Stimulated activated CD4-positive, alpha-beta T cell treated with anti-CD3 and anti-CD28 coated beads, Interleukin-4, amount 100 ng/mL, for 24 hours (primary cell): ENCODE measurements around the gene GZMM.
"Not testable (repeated sequence)": the region's sequence is repeated elsewhere in the genome, so short reads cannot be mapped to it uniquely, and the experiment has no call there.

Experiments
- DNase-seq: peaks from one replicate; pipeline ENCODE4 v3.0.0-alpha.2; 2020

The GZMM gene

DNA sequence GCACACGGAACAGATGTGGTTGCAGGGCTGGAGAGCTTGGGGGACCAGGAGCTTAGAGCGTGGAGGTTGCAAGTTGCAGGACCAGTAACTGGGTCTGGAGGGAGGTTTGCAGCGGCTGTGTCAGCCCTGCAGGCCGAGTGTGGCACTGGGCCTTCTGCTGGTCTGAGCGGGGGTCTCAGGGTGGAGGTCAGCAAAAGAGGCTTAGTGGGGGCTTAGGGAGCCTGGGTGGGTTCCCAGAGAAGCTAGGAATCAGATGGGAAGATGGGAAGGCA is 40.1 kb downstream of the GZMM start:
- no peak for DNase-seq

DNA sequence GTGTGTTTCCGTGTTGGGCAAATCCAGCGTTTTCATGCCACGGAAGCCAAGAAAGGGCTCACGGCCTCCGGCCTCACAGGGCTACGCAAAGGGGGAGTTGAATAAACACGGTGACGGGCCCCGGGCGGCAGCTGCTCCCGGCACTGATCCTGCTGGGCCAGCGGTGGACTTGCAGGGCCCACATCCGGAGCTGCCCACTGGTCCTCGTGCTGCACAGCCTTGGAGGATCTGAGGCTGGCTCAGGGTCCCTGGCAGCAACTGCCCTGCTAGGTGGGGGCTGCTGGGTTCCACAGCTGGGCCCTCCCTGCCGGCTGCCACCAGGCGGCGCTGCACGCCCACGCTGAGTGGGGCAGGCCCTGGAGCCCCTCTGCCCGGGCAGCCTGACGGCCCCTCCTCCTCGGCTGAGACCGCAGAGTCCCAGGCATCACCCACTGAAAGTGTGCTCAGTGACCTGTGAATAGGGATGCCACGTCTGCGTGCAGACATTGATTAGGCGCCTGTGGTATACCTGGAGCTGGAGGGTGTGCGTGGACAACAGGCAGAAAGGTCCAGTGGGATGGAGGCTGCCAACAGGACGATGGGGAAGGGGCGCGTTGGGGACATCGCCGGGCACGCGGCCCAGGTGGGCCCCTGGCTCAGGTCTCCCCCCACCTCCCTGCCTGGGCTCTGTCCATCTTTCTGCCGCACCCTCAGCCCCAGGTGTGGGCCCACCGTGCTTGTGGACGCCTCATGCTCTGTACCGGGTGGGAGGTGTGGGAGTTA is 40.6 kb downstream of the GZMM start:
- peak; percentile 64 for DNase-seq

DNA sequence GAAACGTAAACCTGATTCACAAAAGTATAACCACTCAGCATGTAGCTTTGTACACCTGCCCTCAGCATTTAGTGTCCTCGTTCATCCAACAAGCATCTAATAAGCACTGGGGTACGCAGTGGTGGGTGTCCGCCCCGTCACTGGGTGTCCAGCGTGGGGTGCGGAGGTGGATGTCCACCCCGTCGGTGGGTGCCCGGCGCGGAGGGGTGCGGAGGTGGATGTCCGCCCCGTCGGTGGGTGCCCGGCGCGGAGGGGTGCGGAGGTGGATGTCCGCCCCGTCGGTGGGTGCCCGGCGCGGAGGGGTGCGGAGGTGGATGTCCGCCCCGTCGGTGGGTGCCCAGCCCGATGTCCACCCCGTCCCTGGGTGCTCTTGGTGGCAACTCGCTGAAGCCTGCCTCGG is 41.3 kb downstream of the GZMM start:
- DNase-seq, result not testable (repeated sequence)

DNA sequence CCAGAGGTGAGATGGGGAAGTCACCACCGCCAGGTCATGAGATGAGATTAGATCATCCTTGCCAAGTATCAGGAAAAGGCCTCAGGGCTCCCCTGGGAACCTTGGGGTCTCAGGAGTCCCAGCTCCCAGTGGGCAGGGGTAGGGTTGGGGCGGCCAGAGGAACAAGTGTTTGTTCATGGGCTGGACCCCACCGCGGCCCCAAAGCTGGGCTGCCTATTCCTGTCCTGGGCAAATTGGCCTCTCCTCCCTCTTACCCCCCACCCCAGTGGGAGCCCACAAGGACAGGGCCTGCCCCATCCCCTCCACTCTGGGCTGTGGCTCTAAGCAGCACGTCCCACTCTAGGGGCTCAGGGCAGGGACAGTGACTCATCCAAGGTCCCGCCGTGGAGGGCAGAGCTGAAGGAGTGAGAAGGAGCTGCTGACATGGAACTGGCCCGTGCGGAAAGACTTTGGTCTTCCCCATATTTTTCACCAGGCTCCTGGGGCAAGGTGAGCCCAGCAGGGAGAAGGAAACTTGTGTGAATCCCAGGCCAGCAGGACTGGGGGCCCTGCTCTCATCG is 41.8 kb downstream of the GZMM start:
- DNase-seq, result no peak

DNA sequence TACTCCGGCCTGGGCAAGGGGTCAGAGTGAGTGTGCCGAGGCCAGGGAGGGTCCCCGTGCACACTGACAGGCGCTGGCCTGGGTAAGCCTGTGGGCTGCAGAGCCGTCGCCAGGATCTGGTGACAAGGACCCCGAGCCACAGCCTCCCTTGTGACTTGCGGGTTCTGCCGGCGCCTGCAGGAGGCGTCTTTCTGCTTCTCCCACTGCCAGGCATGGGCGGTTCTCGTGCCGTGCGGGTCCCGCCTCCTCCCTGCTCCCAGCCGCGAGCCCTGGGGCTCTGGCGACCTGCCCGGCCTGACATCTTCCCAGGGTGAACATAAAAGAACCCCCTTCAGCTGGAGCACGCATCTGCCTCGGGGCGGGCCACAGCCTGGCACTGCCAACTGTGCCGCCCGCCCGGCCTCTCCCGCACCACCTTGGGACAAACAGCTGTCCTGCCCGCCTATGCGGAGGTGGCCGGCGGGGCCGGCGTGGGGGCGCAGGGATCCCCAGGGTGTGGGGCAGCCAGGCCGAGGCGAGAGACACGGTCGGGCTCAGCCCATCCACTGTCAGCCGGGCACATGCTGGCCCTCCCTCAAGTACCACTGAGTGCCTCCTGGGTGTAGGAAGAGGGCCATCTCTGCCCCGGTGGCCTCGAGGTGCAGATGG is 44.4 kb downstream of the GZMM start:
- peak; percentile 73 for DNase-seq

DNA sequence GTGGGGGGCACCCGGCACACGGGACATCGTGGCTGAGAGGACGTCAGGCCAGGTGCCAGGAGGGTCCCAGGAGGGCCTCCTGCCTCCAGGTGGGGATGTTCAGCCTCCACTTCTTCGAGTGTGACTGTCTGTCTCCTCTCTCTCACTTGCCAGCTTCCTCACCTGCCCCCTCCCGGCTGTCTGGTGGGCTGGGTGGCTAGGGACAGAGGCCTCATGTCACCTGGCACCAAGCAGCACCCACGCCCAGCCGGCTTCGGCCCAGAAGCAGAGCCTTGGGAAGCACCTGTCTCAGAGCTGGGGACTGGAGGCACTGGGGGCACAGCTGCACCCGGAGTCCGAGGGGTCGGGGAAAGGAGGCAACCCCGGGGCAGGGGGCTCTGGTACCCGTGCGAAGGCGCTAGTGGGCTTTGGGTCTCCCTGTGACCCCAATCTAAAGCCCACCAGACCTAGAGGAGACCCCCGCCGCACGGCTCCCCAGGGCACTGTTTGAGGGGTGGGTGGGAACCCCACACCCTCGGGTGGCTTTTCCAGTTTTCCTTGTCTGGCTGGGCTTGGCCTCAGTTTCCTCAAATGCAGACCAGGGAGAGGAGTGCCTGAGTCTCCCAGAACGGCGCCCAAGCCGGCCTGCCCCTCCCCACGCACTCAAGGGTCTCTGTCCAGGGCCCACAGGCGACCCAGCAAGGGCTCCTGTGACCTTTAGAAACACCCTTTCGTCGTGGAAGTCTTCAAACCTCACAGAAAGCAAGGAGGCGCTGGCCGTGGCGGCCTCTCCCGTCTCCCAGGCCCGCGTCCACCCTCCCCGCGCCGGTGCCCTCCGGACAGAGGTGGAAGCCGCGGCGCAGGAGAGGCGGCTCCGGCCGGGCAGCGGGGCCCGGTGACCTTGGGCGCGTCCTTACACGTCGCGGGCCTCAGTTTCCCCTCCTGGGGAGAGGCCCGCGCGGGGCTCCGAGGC is 45.2 kb downstream of the GZMM start:
- no peak for DNase-seq

DNA sequence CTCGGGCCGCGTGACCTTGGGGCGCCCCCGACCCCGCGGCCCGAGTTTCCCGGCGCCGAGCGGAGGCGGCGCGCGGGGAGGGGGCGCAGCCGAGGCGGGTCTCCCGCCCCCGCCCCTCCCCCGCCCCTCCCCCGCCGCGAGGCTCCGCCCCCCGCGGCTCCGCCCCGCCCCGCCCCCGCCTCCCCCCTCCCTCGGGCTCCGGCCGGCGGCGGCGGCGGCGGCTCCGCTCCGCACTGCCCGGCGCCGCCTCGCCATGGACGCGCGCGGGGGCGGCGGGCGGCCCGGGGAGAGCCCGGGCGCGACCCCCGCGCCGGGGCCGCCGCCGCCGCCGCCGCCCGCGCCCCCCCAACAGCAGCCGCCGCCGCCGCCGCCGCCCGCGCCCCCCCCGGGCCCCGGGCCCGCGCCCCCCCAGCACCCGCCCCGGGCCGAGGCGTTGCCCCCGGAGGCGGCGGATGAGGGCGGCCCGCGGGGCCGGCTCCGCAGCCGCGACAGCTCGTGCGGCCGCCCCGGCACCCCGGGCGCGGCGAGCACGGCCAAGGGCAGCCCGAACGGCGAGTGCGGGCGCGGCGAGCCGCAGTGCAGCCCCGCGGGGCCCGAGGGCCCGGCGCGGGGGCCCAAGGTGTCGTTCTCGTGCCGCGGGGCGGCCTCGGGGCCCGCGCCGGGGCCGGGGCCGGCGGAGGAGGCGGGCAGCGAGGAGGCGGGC is 46.0 kb downstream of the GZMM start, which contains the start of gene HCN2:
Gene HCN2 (plus strand): TSS at position 189 of the 703 bp plus-strand sequence. CDS start 65 bp downstream, at position 254.
- DNase-seq, result no peak

DNA sequence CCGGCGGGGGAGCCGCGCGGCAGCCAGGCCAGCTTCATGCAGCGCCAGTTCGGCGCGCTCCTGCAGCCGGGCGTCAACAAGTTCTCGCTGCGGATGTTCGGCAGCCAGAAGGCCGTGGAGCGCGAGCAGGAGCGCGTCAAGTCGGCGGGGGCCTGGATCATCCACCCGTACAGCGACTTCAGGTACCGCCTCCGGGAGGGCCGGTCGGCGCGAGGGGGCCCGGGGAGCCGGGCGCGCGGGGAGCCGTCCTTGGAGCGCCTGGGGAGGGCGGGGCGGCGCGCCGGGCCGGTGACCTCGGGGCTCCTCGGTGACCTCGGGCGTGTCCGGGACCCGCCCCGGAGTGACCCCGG is 46.5 kb downstream of the GZMM start:
- no peak for DNase-seq

DNA sequence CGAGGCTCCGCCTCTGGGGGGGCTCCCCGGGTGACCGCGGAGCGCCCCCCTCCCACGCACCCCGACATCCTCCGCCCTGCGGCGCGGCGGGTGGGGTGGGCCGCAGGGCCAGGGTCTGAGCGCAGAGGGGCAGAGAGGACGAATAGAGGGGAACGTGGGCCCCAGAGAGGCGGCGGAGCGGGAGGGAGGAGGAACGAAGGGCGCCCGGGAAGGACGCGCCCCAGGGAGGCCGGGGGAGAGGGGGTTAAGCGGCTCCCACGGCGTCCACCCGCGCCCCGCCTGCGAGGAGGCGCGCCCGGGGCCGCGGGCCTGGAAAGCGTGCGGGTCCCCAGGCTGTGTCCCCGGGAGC is 46.9 kb downstream of the GZMM start:
- DNase-seq, result no peak

DNA sequence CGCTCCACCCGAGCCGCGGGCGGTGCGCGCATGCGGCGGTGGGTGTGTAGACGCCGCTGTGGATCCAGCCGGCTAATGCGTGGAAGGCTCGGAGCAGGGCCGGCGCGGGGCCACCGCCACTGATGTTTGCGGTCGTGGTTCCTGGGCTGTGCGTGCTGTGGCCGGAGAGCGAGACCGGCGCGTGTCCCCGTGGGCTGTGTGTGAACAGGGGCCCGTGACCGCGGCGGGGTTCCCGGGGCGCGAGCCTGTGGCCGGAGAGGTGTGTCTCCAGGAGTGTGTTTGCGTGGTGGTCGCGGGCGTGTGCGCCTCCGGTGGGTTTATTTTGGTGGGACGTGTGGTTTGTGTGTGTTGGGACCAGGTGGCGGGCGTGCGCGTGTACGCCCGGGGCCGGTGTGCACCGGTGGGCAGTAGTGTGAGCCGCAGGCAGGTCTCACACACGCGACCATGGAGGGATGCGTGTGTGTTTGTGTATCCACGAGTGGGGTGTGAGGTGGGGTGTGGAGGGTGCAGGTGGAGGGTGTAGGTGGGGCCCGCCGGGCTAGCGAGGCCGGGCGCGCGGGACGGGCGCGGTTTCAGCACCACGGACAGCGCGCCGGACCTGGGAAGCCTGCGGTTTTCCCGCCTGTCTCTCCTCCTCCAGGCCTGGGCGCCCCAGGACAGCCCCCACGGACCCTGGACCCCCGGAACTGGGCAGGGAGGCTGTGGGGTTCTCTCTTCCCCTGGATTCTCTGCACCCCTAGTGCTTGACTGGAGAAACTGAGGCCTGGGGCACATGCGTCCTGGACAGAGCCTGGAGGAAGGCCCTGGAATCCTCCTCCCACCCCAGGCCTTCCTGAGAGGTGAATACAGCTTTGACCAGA is 47.5 kb downstream of the GZMM start:
- DNase-seq, result no peak

DNA sequence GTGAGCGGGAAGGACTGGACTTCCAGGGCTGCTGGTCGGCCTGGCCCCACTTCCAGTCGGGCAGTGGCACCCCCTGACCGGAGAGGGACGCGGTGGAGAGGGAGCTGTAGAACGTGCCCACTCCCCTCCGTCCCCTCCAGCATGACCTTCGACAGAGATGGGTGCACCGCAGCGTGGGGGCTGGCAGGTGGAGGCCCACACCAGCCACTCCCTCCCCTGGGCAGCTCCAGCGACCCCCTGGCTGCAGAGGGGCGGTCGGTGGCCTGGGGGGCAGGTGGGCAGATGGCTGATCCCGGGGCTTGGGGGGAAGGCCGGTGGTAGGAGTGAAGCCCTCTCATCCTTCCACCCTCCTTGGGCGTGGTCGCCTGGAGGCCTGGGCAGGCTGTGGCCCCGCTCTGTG is 48.2 kb downstream of the GZMM start:
- DNase-seq, result no peak

DNA sequence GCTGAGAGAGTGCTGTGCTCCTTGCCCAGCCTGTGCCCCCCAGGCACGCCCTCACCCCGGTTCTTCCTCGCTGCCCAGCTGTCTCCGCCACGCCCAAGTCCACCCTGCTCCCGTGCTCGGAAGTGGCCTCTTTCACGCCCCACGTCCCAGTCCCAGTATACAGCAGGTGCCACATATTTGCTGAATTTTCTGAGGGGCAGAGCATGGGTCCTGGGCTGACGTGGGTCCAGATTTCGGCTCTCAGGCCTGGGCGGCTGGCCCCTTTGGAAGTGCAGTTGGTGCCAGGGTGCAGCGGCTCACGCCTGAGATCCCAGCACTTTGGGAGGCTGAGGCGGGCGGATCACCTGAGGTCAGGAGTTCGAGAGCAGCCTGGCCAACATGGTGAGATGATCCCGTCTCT is 49.2 kb downstream of the GZMM start:
- no peak for DNase-seq

DNA sequence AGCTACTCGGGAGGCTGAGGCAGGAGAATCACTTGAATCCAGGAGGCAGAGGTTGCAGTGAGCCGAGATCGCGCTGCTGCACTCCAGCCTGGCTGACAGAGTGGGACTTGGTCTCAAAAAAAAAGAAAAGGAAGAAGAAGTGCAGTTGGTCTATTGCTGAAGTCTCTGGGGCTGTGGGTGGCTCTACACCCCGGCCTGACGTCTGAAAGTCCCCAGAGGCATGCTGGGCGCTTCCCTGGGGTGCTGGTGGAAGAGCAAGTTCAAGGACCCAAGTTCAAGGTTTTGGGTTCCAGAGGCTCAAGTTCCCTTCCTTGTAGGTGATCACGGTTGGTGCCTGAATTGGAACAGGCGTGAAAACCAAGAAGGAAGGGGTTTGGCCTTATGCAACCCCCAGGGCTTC is 49.7 kb downstream of the GZMM start:
- no peak for DNase-seq

DNA sequence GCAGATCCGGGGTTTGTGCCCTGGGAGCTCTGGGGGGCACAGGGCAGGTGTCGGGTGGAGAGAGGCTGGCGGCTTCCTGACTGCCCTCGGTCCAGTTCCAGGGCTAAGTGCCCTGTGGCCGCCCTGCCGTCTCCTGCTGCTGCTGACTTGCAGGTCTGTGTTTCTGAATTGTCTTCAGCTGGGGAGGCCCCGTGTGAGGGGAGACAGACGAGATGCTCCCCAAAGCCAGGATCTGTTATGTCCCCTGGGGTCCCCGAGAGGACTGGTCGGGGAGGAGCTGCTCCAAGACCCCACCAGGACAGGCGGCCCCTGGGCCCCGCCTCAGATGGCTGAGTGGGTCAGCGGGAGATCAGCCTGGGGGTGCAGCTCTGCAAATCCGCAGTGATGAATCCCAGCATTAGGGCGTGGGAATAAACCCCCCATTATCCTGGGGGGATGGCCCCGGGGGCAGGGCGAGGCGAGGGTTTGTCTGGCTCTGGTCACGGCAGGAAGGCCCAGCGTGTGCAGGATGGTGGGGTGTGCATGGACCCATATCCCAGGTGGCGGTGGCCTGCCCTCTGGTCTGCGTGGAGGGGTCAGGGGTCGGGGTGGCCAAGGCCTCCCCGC is 50.5 kb downstream of the GZMM start:
- no peak for DNase-seq

DNA sequence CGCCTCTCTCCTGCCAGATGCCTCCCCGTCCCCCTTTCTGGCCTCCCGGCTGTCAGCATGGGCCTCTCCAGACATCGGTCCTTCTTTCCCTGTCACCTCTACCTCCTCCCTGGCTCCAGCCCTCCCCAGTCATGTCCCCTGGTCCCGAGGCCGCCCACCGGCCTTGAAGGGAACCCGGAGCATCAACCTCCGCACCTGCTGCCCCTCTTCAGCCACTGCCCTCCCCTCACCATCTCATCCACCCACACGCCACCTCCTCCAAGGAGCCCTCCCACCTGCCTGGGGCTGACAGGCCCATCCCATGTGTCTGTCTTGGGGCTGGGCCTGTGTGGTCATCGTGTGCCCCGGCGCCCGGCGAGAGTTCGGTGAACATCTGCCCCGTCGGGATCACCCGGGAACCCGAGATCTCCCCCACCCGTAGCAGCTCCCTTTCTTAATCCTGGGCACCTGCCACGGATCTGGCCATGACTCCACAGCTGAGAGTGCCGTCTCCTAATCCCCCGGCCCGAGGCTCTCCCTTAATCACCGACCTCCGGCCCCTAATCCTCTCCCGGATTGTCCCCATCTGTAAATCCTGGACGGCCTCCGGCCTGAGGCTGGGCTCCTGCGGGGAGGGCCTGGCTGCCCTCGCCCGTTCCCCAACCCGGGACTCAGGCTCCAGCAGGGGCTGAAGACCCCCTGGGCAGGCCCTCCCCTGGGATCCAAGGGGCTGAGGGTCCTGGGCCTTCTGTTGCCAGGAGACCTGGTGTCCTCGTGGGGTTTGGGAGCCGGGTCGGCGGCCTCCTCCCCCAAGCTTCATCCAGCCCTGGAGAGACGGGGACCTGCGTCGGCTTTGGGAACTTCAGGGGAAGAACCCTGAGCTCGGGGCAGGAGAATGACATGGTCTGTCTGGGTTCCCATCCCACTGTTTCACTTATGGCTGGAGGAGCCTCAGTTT is 51.7 kb downstream of the GZMM start:
- DNase-seq, result no peak

DNA sequence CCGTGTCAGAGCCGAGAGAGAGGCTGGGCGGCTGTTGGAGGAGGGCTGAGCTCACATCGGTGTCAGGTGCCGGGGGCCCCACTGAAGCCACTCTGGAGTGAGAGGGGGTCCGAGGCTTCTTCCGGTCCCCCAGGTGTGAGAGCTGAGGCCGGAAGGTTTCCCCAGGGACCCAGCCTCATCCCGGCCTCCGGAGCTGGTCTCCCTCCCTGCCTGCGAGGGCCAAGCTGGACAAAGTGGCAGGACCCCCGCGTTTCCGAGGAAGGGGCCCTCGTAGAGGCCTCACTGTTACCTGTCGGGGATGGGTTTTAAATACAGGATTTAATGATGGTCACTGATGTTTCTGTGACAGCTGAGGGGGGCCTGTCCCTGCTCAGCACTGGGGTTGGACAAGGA is 52.4 kb downstream of the GZMM start:
- no peak for DNase-seq

DNA sequence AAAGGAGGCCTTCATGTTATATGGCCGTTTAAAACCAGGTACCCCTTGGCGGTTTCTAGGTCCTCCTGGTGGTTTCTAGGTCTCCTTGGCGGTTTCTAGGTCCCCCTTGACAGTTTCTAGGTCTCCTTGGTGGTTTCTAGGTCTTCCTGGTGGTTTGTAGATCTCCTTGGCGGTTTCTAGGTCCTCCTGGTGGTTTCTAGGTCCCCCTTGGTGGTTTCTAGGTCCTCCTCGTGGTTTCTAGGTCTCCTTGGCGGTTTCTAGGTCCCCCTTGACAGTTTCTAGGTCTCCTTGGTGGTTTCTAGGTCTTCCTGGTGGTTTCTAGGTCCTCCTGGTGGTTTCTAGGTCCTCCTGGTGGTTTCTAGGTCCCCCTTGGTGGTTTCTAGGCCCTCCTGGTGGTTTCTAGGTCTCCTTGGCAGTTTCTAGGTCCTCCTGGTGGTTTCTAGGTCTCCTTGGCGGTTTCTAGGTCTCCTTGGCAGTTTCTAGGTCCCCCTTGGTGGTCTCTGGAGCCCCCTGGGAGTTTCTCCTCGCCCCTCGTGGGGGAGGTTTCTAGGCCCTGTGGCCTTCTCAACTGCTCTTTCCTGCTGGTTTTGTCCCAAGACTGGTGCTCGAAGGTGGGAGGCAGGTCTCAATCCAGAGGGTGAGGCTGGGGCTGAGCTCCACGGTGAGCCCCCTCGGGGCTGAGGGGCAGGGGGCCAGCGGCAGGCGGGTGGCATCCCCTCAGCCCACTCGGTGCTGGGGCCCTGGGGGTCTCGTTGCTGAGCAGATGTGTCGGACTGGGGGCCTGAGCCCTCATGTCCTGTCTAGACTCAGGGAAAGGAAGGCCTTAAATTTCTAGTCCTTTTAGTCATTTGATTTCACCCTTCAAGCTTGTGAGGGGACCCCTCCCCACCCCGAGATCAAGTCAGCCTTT is 53.8 kb downstream of the GZMM start:
- DNase-seq, result no peak
